ENCODE measurements around the gene S100A11. TPM values are rescaled to one million over a fixed set of nuclear protein-coding genes. Genes with fewer than 3 reads are reported as not detected.

The S100A11 gene
- total and polyA plus RNA-seq, 9 of the 15 experiments (the other 6 are each of a cell fraction or from before 2014, with no cell fraction given): 131 to 808 (median 235) TPM

DNA sequence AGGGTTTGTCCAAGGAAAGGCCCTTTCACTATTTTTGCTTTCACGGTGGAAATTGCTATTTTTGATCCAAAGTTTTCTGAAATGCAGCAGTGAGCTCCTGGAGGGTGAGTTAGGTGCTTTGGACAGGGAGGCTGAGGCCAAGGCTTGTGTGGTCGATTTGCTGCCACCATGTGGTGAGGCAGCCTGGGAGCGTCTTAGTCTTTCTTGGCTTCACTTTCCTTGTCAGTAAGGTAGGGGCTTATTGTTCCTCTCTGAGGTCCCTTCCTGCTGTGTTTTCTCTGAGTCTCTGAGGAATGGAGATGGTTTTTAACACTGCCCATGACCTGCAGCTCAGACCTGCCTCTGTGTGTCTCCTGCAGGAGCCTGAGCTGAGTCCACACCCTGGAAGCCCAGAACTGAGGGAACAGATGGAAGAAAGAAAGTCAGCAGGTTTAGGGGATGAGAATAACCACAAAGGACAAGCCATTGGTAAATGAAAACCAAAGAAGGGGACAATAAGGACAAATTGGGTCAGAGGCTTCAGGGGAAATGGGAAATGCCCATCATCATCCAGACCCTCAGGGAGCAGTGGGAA, 23.1 kb downstream of the S100A11 start:
- POLR2A ChIA-PET: interaction anchor here (1.1 kb wide), 1 partner anchor 17 kb away, joined by 3 read pairs; no protein-coding TSS in a partner anchor
- no peaks in the 10 kb centered on the region for H3K9me1 ChIP-seq (ENCODE audit: control insufficient read depth, insufficient read depth, low read length)
- no peak overlapping the region for H3K4me2 ChIP-seq (ENCODE audit: insufficient read depth, low read length)
- H4K20me1 ChIP-seq (replicated peaks; ENCODE audit: control insufficient read depth, insufficient read depth, low read length): no peaks in the 10 kb centered on the region
- peaks cover 2 to 12% of the 10 kb centered on the region in 2 experiments; a peak in 2 of 5 replicates for H3K27me3 ChIP-seq (ENCODE audit: control insufficient read depth in 2 of 2, insufficient read depth in 2 of 2, low read length in 2 of 2)
- no peak overlapping the region for H2AFZ ChIP-seq (ENCODE audit: low read depth, low read length)
- intact Hi-C loops (cut with micrococcal nuclease): no loop called here
- no peaks in the 10 kb centered on the region for H3K36me3 ChIP-seq (ENCODE audit: control insufficient read depth, insufficient read depth, low read length)
- peak; percentile 37 to 72 (median 56) for DNase-seq (ENCODE audit: extremely low read depth in 1 of 4, low spot score in 3 of 4)
- H3K4me1 ChIP-seq (replicated peaks in 1 of 2; ENCODE audit: control insufficient read depth in 2 of 2, insufficient read depth in 2 of 2, low read length in 2 of 2): no peaks in the 10 kb centered on the region
- no TSS peak for BruUV-seq (replicated peaks)
- FAIRE-seq: peak; percentile 93
- no peak overlapping the region for H3K27ac ChIP-seq (ENCODE audit: extremely low read depth, low read depth, low read length)
- H3K4me3 ChIP-seq: no peak overlapping the region
- 0% methylated on average over 3 of the region's 3 CpGs for WGBS (ENCODE audit: insufficient coverage, low coverage, missing lambda C conversion rate)
- no peaks in the 10 kb centered on the region for H3K9me3 ChIP-seq (replicated peaks; ENCODE audit: control insufficient read depth, insufficient read depth, low read depth, low read length)
- no peaks in the 10 kb centered on the region for H3K79me2 ChIP-seq (ENCODE audit: control insufficient read depth, insufficient read depth, low read length)
- ATAC-seq: peak; percentile 82
- CTCF ChIA-PET (ENCODE audit: low intra/inter-chr PET ratio): interaction anchor here (0.6 to 1.1 kb wide), 3 partner anchors 46 to 1941 kb away, joined by 3 to 4 read pairs (median 3); no protein-coding TSS in a partner anchor
- in situ Hi-C loops (cut with MboI): loop anchor here (5.0 kb wide), 1 partner anchor 81 kb away; no protein-coding TSS in a partner anchor
- H3K9ac ChIP-seq (ENCODE audit: insufficient read depth in 1 of 2, low read depth in 2 of 2, low read length in 2 of 2): no peak overlapping the region
- TF ChIP-seq, protein P1, sequence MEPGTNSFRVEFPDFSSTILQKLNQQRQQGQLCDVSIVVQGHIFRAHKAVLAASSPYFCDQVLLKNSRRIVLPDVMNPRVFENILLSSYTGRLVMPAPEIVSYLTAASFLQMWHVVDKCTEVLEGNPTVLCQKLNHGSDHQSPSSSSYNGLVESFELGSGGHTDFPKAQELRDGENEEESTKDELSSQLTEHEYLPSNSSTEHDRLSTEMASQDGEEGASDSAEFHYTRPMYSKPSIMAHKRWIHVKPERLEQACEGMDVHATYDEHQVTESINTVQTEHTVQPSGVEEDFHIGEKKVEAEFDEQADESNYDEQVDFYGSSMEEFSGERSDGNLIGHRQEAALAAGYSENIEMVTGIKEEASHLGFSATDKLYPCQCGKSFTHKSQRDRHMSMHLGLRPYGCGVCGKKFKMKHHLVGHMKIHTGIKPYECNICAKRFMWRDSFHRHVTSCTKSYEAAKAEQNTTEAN (CRISPR knock-in tag; IDR thresholded peaks at IDR 0.05): no peak
- TF ChIP-seq ZFP36 (IDR thresholded peaks at IDR 0.05; ENCODE audit: low read depth, low read length, partially characterized antibody) (peak; percentile 17), HNRNPLL (IDR thresholded peaks at IDR 0.05; ENCODE audit: low read depth, low read length, poor library complexity, severe bottlenecking) (no peak), SRF (CRISPR knock-in tag; IDR thresholded peaks at IDR 0.05) (peak in 1 of 2 experiments; percentile 70; a peak in 1 of 4 replicates), ZNF717 (CRISPR knock-in tag; IDR thresholded peaks at IDR 0.05) (no peak), ZNF12 (CRISPR knock-in tag; IDR thresholded peaks at IDR 0.05) (no peak), SMC3 (conservative IDR thresholded peaks at IDR 0.05; ENCODE audit: insufficient read depth, low read depth, low read length) (peak; percentile 55)
- TF ChIP-seq, protein P2, sequence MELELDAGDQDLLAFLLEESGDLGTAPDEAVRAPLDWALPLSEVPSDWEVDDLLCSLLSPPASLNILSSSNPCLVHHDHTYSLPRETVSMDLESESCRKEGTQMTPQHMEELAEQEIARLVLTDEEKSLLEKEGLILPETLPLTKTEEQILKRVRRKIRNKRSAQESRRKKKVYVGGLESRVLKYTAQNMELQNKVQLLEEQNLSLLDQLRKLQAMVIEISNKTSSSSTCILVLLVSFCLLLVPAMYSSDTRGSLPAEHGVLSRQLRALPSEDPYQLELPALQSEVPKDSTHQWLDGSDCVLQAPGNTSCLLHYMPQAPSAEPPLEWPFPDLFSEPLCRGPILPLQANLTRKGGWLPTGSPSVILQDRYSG (tag; conservative IDR thresholded peaks at IDR 0.05; ENCODE audit: low read depth): no peak
- TF ChIP-seq, protein P3, sequence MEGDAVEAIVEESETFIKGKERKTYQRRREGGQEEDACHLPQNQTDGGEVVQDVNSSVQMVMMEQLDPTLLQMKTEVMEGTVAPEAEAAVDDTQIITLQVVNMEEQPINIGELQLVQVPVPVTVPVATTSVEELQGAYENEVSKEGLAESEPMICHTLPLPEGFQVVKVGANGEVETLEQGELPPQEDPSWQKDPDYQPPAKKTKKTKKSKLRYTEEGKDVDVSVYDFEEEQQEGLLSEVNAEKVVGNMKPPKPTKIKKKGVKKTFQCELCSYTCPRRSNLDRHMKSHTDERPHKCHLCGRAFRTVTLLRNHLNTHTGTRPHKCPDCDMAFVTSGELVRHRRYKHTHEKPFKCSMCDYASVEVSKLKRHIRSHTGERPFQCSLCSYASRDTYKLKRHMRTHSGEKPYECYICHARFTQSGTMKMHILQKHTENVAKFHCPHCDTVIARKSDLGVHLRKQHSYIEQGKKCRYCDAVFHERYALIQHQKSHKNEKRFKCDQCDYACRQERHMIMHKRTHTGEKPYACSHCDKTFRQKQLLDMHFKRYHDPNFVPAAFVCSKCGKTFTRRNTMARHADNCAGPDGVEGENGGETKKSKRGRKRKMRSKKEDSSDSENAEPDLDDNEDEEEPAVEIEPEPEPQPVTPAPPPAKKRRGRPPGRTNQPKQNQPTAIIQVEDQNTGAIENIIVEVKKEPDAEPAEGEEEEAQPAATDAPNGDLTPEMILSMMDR (IDR thresholded peaks at IDR 0.05 in 2 of 3, conservative IDR thresholded peaks at IDR 0.05 in 1 of 3; ENCODE audit: insufficient read depth in 2 of 3, low read depth in 1 of 3, low read length in 3 of 3): peak; percentile 74 to 82 (median 80)
- TF ChIP-seq, protein P4, sequence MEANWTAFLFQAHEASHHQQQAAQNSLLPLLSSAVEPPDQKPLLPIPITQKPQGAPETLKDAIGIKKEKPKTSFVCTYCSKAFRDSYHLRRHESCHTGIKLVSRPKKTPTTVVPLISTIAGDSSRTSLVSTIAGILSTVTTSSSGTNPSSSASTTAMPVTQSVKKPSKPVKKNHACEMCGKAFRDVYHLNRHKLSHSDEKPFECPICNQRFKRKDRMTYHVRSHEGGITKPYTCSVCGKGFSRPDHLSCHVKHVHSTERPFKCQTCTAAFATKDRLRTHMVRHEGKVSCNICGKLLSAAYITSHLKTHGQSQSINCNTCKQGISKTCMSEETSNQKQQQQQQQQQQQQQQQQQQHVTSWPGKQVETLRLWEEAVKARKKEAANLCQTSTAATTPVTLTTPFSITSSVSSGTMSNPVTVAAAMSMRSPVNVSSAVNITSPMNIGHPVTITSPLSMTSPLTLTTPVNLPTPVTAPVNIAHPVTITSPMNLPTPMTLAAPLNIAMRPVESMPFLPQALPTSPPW (CRISPR knock-in tag; IDR thresholded peaks at IDR 0.05): no peak
